ENCODE data around the gene PDE4B.
"Not testable (repeated sequence)": the region's sequence is repeated elsewhere in the genome, so short reads cannot be mapped to it uniquely, and the experiment has no call there.

Gene PDE4B

DNA sequence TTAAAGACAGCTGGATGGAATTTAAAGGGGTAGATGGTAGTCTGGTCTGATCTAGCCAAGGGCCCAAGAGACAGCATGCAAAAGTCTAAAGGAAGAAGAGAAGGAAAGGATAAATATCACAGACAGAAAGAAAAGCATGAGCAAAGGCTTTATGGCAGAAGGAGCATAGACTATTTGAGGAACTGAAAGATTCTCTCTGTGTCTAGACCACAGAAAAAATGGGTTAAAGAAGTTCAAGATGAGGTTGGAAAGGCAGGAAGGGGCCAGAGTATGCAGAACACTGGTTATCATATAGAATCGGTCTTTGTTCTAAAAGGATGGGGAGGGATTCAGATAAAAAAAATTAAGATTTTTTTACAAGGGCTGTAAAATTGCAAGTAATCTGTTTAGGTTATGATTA, 604.5 kb downstream of the PDE4B start:
- TF ChIP-seq, protein P1, sequence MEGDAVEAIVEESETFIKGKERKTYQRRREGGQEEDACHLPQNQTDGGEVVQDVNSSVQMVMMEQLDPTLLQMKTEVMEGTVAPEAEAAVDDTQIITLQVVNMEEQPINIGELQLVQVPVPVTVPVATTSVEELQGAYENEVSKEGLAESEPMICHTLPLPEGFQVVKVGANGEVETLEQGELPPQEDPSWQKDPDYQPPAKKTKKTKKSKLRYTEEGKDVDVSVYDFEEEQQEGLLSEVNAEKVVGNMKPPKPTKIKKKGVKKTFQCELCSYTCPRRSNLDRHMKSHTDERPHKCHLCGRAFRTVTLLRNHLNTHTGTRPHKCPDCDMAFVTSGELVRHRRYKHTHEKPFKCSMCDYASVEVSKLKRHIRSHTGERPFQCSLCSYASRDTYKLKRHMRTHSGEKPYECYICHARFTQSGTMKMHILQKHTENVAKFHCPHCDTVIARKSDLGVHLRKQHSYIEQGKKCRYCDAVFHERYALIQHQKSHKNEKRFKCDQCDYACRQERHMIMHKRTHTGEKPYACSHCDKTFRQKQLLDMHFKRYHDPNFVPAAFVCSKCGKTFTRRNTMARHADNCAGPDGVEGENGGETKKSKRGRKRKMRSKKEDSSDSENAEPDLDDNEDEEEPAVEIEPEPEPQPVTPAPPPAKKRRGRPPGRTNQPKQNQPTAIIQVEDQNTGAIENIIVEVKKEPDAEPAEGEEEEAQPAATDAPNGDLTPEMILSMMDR (IDR thresholded peaks at IDR 0.05; ENCODE audit: low read length, missing control alignments) = no peak
- no peak overlapping the region for H3K4me3 ChIP-seq (replicated peaks; ENCODE audit: low read depth, low read length)
- DNase-seq (ENCODE audit: low read depth) = no peak

DNA sequence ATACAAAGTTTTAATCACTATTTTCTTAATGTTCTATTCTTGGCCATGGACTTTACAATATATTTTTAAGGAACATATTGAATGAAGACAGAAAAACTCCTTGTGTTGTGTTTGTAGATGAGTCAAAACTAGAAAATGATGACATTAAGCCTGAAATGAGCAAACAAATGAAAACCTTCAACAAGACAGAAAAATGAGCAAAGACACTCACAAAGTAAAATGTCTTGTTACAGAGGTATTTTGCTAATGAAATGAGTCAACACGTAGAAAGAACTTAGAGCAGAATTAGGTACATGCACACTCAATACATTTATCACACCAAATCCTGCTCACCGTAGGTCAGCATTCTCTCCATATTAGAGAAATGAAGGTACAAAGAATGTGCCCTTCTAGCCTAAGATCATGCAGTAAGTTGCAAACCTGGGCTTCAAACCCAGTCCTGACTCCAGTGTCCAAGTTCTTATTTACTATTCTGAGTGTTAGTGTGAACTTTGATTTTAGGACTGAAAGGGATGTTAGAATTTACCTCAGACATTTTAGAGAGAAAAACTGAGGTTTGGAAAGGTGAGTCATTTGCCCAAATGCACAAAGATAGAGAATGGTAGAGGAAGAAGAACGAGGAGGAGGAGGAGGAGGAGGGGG, 607.3 kb downstream of the PDE4B start:
- no peak overlapping the region for H3K4me3 ChIP-seq (replicated peaks; ENCODE audit: low read depth, low read length)
- no peak for DNase-seq (ENCODE audit: low read depth)
- TF ChIP-seq, protein P1 (IDR thresholded peaks at IDR 0.05; ENCODE audit: low read length, missing control alignments) = no peak

DNA sequence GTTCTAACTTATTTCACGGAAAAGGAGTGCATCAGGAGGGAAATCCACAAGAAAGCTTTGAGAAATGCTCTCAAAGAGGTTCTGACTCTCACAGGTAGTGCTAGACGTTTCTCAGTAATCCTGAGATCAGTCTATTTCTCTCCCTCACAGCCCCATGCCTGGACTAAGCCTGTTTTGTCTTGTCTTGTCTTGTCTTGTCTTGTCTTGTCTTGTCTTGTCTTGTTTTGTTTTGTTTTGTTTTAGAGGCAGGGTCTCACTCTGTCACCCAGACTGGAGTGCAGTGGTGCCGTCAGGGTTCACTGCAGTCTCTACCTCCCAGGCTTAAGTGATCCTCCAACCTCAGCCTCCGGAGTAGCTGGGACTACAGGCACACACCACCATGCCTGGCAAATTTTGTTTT, 608.0 kb downstream of the PDE4B start:
- DNase-seq (ENCODE audit: low read depth) = no peak
- no peak overlapping the region for H3K4me3 ChIP-seq (replicated peaks; ENCODE audit: low read depth, low read length)
- TF ChIP-seq, protein P1 (IDR thresholded peaks at IDR 0.05; ENCODE audit: low read length, missing control alignments) = no peak

DNA sequence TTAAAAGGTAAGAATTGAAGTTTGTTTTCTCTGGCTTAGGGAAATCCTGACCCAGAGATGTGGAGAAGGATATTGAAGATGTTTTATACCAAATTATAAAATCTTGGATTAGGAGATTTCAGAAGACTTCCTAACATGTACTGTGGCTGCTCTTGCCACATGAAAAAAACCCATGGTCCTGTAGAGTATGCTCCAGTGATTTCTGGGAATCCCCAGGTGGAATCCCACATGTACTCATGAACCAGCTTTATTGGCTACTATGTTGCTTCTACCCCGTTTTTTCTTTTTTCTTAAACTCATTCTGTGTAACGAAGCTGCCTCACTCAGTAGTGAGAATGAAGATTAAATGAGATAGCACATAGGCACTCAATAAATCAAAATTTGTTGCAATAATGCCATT, 608.5 kb downstream of the PDE4B start:
- TF ChIP-seq, protein P1 (IDR thresholded peaks at IDR 0.05; ENCODE audit: low read length, missing control alignments) = no peak
- no peak for DNase-seq (ENCODE audit: low read depth)
- H3K4me3 ChIP-seq (replicated peaks; ENCODE audit: low read depth, low read length) = no peak overlapping the region

DNA sequence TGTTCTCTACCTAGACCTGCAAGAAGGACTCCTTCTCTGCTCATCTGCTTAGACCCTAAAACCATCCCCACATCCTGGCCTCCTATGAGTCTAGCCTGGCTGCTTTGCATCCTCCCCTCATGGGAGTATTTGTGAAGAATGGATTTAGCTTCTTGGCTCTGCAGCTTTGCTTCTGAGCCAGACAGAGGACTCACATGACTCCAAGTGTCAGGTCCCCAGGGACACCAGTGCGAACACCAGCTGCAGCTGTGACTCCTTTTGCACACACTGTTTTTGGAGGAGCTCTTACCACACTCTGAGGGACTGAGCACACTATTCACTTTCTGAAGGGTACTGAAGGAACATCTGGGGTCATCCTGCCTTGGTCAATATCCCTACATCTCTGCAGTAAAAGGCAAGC, 609.5 kb downstream of the PDE4B start:
- TF ChIP-seq, protein P1 (IDR thresholded peaks at IDR 0.05; ENCODE audit: low read length, missing control alignments) = no peak
- DNase-seq (ENCODE audit: low read depth) = peak; percentile 70
- no peak overlapping the region for H3K4me3 ChIP-seq (replicated peaks; ENCODE audit: low read depth, low read length)

DNA sequence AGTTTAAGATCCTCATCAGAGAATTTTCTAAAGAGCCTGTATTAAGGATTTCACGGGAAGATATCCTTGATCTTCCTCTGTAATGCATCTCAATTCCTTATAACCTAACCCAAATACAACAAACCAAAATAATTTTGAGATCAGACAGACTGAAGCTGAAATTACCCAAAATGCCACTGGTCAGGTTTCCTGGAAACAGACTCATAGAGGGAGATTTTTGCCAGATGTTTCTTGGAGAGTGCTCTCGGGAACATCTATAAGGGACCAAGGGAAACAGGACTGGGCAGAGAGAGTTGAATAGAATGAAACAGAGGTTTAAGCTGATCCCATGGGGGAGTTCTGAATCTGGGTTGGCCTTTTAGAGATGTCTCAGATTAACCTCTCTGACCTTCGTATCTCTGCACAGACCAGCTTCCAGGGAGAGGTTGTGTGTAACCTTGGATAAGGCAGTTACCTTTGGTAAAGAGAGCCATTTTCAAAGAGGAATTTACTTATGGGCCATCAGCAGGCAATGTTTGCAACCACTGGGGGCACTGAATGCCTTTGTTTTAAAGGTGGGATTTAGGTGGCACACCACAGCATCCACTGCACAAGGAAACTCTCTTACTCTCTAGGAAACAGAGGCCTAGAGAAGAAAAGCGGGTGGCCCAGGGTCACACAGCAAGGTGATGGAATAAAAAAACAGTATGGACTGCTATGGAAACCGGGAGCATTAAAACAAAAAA, 610.5 kb downstream of the PDE4B start:
- DNase-seq (ENCODE audit: low read depth) = no peak
- no peak overlapping the region for H3K4me3 ChIP-seq (replicated peaks; ENCODE audit: low read depth, low read length)
- TF ChIP-seq, protein P1 (IDR thresholded peaks at IDR 0.05; ENCODE audit: low read length, missing control alignments) = no peak

DNA sequence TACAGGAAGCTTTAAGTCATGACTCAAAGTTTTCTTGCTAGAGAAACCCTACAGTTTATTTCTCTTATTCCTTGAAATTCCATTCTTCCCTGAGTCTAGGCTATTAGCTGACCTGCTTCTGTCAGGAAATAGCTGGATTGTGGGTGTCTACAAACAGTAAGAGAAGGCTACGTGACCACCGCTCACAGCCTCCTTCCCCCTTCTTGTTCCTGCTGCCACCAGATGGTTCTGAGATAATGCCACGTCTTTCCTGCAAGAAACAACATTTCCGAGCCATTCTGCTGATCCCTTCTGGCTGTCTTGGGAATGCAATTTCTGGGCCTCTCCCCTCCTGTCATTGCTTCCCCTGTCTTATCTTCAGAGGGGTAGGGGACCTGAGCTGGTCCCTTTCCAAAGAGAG, 612.4 kb downstream of the PDE4B start:
- DNase-seq (ENCODE audit: low read depth) = no peak
- TF ChIP-seq, protein P1 (IDR thresholded peaks at IDR 0.05; ENCODE audit: low read length, missing control alignments) = no peak

DNA sequence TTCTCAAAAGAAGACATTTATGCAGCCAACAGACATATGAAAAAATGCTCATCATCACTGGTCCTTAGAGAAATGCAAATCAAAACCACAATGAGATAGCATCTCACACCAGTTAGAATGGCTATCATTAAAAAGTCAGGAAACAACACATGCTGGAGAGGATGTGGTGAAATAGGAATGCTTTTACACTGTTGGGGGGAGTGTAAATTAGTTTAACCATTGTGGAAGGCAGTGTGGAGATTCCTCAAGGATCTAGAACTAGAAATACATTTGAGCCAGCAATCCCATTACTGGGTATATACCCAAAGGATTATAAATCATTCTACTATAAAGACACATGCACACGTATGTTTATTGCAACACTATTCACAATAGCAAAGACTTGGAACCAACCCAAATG, 618.8 kb downstream of the PDE4B start:
- H3K4me3 ChIP-seq (replicated peaks; ENCODE audit: low read depth, low read length); DNase-seq (ENCODE audit: low read depth): not testable (repeated sequence)

More for the DNA sequence above, 612.4 kb downstream of the PDE4B start:
- H3K4me3 ChIP-seq (replicated peaks; ENCODE audit: low read depth, low read length) = no peak overlapping the region

All from fibroblast of pulmonary artery (primary cell).